Neural cell (in vitro differentiated cells): ENCODE data around the gene TTC23.

Source experiments
- TAF1 ChIP-seq: IDR thresholded peaks from 2 replicates; pipeline ENCODE4 v1.6.1; 2012; ENCODE audit warnings: low read depth
- TF ChIP-seq, protein P1 (sequence below): fragments of 450-650 bp; IDR thresholded peaks from 2 replicates; pipeline ENCODE4 v1.5.1; 2014; ENCODE audit warnings: antibody characterized with exemption, mild to moderate bottlenecking, moderate library complexity; ENCODE audit not compliant: poor library complexity, severe bottlenecking

- no peak for TF ChIP-seq TAF1
- TF ChIP-seq, protein P1, sequence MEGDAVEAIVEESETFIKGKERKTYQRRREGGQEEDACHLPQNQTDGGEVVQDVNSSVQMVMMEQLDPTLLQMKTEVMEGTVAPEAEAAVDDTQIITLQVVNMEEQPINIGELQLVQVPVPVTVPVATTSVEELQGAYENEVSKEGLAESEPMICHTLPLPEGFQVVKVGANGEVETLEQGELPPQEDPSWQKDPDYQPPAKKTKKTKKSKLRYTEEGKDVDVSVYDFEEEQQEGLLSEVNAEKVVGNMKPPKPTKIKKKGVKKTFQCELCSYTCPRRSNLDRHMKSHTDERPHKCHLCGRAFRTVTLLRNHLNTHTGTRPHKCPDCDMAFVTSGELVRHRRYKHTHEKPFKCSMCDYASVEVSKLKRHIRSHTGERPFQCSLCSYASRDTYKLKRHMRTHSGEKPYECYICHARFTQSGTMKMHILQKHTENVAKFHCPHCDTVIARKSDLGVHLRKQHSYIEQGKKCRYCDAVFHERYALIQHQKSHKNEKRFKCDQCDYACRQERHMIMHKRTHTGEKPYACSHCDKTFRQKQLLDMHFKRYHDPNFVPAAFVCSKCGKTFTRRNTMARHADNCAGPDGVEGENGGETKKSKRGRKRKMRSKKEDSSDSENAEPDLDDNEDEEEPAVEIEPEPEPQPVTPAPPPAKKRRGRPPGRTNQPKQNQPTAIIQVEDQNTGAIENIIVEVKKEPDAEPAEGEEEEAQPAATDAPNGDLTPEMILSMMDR = no peak
Measured at GRCh38 chr15:99168601-99169580, 80.5 kb downstream of the TTC23 start.
